Neural progenitor cell (in vitro differentiated cells): Measurements from ENCODE around the gene FAM168B.

Source experiments
- EZH2 ChIP-seq: fragments of 200-600 bp; sonication (generic); IDR thresholded peaks from 2 replicates; pipeline ENCODE4 v1.6.1; 2017; ENCODE audit warnings: antibody characterized with exemption, mild to moderate bottlenecking, moderate library complexity
- TF ChIP-seq, protein P1 (sequence below): fragments of 200-600 bp; sonication (generic); IDR thresholded peaks from 2 replicates; pipeline ENCODE4 v1.5.1; 2017; ENCODE audit warnings: antibody characterized with exemption, mild to moderate bottlenecking

DNA sequence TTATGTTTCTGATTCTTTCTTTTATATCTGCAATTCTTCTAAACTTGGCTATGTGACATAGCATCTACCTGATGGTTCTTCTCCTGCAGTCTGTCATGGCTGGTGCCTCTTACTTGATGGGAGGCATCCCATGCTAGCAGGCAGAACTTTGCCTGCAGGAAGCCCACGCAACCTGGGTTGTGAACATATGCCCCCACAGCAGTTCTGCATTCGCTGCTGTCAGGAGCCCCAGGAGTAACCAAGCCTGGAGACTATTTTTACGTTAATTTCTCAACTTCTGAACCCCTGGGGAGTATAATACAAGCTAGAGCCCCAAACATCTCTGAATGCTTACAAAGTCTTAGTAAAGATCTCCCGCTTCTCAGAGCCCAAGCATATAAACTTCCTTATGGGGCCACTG, 12.1 kb downstream of the FAM168B start:
- TF ChIP-seq, protein P1, sequence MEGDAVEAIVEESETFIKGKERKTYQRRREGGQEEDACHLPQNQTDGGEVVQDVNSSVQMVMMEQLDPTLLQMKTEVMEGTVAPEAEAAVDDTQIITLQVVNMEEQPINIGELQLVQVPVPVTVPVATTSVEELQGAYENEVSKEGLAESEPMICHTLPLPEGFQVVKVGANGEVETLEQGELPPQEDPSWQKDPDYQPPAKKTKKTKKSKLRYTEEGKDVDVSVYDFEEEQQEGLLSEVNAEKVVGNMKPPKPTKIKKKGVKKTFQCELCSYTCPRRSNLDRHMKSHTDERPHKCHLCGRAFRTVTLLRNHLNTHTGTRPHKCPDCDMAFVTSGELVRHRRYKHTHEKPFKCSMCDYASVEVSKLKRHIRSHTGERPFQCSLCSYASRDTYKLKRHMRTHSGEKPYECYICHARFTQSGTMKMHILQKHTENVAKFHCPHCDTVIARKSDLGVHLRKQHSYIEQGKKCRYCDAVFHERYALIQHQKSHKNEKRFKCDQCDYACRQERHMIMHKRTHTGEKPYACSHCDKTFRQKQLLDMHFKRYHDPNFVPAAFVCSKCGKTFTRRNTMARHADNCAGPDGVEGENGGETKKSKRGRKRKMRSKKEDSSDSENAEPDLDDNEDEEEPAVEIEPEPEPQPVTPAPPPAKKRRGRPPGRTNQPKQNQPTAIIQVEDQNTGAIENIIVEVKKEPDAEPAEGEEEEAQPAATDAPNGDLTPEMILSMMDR, result no peak
- no peak for TF ChIP-seq EZH2
